SKM-1 (cell line): ENCODE data around the gene MCCD1.

ENCODE experiments used
- DNase-seq: peaks from one replicate; lab custom pipeline; 2025; ENCODE audit not compliant: unreplicated experiment; lab: John Stamatoyannopoulos, UW

MCCD1 gene

DNA sequence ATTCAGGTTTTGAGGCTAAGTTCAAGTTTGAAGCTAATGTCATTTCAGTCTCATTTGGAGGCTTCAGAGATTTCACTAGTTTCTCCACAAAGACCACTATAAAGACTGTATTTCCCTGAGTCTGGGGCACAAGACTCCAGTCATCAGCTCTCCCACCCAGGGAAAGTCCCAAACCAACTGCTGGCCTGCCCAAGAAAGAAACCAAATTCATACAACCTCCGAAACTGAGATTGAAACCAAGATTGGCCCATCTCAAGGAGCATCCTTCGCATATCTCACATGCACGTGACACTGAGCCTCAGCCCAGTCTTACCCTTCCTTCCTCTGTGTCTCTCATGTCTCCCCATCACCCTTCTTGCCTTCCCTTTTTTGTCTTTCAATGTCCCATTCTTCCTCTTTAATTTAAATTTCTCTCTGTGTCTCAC is 39.8 kb downstream of the MCCD1 start:
- DNase-seq, result no peak

DNA sequence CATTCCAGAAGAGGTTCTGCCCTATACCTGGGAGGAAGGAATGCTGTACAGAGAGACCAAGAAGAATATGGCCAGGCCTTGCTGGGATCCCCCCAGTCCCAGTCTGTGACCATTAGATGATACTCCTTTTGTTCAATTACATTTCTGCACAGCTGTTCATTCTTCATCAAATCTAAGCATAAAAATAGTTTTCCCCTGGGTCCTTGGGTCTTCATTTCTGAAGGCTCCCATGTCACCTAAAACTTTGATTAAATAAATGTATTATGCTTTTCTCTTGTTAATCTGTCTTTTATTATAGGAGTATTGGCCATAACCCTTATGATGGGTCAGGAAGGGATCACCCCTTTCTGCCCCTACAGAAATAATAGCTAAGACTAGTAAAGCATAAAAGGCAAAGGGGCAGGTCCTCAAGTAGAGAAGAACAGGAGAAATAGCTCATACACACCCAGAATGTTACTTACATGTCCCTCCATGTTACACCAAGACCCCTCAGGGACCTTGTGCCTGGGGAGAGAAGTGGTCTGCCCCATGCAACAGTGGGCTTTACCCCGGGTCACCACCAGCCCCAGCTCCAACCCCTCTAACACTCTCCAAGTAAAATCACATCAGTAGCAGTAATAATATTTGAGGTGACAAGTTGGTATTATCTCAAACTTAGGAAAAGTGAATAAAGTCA is 41.2 kb downstream of the MCCD1 start:
- DNase-seq, result no peak

DNA sequence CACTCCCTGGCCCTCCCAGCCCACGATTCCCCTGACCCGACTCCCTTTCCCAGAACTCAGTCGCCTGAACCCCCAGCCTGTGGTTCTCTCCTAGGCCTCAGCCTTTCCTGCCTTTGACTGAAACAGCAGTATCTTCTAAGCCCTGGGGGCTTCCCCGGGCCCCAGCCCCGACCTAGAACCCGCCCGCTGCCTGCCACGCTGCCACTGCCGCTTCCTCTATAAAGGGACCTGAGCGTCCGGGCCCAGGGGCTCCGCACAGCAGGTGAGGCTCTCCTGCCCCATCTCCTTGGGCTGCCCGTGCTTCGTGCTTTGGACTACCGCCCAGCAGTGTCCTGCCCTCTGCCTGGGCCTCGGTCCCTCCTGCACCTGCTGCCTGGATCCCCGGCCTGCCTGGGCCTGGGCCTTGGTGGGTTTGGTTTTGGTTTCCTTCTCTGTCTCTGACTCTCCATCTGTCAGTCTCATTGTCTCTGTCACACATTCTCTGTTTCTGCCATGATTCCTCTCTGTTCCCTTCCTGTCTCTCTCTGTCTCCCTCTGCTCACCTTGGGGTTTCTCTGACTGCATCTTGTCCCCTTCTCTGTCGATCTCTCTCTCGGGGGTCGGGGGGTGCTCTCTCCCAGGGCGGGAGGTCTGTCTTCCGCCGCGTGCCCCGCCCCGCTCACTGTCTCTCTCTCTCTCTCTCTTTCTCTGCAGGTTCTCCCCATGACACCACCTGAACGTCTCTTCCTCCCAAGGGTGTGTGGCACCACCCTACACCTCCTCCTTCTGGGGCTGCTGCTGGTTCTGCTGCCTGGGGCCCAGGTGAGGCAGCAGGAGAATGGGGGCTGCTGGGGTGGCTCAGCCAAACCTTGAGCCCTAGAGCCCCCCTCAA is 43.5 kb downstream of the MCCD1 start, which contains the start of gene LTA:
TSS of gene LTA (plus strand) at position 249 of the 871 bp plus-strand sequence. CDS start at position 703, 454 bp downstream.
- no peak for DNase-seq

DNA sequence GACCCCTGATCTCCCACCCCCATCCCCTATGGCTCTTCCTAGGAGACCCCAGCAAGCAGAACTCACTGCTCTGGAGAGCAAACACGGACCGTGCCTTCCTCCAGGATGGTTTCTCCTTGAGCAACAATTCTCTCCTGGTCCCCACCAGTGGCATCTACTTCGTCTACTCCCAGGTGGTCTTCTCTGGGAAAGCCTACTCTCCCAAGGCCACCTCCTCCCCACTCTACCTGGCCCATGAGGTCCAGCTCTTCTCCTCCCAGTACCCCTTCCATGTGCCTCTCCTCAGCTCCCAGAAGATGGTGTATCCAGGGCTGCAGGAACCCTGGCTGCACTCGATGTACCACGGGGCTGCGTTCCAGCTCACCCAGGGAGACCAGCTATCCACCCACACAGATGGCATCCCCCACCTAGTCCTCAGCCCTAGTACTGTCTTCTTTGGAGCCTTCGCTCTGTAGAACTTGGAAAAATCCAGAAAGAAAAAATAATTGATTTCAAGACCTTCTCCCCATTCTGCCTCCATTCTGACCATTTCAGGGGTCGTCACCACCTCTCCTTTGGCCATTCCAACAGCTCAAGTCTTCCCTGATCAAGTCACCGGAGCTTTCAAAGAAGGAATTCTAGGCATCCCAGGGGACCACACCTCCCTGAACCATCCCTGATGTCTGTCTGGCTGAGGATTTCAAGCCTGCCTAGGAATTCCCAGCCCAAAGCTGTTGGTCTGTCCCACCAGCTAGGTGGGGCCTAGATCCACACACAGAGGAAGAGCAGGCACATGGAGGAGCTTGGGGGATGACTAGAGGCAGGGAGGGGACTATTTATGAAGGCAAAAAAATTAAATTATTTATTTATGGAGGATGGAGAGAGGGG is 44.7 kb downstream of the MCCD1 start:
- DNase-seq, result no peak

DNA sequence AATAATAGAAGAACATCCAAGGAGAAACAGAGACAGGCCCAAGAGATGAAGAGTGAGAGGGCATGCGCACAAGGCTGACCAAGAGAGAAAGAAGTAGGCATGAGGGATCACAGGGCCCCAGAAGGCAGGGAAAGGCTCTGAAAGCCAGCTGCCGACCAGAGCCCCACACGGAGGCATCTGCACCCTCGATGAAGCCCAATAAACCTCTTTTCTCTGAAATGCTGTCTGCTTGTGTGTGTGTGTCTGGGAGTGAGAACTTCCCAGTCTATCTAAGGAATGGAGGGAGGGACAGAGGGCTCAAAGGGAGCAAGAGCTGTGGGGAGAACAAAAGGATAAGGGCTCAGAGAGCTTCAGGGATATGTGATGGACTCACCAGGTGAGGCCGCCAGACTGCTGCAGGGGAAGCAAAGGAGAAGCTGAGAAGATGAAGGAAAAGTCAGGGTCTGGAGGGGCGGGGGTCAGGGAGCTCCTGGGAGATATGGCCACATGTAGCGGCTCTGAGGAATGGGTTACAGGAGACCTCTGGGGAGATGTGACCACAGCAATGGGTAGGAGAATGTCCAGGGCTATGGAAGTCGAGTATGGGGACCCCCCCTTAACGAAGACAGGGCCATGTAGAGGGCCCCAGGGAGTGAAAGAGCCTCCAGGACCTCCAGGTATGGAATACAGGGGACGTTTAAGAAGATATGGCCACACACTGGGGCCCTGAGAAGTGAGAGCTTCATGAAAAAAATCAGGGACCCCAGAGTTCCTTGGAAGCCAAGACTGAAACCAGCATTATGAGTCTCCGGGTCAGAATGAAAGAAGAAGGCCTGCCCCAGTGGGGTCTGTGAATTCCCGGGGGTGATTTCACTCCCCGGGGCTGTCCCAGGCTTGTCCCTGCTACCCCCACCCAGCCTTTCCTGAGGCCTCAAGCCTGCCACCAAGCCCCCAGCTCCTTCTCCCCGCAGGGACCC is 45.6 kb downstream of the MCCD1 start:
- DNase-seq, result no peak

DNA sequence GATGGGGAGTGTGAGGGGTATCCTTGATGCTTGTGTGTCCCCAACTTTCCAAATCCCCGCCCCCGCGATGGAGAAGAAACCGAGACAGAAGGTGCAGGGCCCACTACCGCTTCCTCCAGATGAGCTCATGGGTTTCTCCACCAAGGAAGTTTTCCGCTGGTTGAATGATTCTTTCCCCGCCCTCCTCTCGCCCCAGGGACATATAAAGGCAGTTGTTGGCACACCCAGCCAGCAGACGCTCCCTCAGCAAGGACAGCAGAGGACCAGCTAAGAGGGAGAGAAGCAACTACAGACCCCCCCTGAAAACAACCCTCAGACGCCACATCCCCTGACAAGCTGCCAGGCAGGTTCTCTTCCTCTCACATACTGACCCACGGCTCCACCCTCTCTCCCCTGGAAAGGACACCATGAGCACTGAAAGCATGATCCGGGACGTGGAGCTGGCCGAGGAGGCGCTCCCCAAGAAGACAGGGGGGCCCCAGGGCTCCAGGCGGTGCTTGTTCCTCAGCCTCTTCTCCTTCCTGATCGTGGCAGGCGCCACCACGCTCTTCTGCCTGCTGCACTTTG is 46.7 kb downstream of the MCCD1 start, which contains the start of gene TNF:
TSS of gene TNF (plus strand) at position 231 of the 567 bp plus-strand sequence. CDS start at position 408, 177 bp downstream.
- DNase-seq, result no peak

DNA sequence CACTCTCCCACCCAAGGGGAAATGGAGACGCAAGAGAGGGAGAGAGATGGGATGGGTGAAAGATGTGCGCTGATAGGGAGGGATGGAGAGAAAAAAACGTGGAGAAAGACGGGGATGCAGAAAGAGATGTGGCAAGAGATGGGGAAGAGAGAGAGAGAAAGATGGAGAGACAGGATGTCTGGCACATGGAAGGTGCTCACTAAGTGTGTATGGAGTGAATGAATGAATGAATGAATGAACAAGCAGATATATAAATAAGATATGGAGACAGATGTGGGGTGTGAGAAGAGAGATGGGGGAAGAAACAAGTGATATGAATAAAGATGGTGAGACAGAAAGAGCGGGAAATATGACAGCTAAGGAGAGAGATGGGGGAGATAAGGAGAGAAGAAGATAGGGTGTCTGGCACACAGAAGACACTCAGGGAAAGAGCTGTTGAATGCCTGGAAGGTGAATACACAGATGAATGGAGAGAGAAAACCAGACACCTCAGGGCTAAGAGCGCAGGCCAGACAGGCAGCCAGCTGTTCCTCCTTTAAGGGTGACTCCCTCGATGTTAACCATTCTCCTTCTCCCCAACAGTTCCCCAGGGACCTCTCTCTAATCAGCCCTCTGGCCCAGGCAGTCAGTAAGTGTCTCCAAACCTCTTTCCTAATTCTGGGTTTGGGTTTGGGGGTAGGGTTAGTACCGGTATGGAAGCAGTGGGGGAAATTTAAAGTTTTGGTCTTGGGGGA is 47.4 kb downstream of the MCCD1 start:
- no peak for DNase-seq

DNA sequence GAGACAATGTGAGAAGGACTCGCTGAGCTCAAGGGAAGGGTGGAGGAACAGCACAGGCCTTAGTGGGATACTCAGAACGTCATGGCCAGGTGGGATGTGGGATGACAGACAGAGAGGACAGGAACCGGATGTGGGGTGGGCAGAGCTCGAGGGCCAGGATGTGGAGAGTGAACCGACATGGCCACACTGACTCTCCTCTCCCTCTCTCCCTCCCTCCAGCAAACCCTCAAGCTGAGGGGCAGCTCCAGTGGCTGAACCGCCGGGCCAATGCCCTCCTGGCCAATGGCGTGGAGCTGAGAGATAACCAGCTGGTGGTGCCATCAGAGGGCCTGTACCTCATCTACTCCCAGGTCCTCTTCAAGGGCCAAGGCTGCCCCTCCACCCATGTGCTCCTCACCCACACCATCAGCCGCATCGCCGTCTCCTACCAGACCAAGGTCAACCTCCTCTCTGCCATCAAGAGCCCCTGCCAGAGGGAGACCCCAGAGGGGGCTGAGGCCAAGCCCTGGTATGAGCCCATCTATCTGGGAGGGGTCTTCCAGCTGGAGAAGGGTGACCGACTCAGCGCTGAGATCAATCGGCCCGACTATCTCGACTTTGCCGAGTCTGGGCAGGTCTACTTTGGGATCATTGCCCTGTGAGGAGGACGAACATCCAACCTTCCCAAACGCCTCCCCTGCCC is 48.3 kb downstream of the MCCD1 start:
- DNase-seq, result no peak

DNA sequence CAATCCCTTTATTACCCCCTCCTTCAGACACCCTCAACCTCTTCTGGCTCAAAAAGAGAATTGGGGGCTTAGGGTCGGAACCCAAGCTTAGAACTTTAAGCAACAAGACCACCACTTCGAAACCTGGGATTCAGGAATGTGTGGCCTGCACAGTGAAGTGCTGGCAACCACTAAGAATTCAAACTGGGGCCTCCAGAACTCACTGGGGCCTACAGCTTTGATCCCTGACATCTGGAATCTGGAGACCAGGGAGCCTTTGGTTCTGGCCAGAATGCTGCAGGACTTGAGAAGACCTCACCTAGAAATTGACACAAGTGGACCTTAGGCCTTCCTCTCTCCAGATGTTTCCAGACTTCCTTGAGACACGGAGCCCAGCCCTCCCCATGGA is 48.8 kb downstream of the MCCD1 start:
- no peak for DNase-seq

DNA sequence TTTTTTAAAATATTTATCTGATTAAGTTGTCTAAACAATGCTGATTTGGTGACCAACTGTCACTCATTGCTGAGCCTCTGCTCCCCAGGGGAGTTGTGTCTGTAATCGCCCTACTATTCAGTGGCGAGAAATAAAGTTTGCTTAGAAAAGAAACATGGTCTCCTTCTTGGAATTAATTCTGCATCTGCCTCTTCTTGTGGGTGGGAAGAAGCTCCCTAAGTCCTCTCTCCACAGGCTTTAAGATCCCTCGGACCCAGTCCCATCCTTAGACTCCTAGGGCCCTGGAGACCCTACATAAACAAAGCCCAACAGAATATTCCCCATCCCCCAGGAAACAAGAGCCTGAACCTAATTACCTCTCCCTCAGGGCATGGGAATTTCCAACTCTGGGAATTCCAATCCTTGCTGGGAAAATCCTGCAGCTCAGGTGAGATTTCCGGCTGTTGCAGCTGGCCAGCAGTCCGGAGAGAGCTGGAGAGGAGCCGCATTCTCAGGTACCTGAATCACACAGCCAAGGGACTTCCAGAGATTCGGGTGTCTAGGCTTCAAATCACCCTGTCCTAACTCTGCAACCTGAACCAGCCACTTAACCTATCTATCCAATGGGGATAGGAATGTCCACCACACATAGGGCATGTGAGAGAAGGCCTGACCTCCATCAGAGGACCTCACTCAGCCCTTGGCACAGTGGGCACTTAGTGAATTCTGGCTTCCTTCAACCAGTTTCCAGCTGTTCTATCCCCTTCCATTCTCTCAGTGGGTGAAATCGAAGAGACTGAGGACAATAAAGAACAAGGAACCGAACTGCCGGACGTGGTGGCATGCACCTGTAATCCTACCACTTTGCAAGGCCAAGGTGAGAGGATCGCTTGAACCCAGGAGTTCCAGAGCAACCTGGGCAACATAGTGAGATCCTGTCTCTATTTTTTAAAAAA is 49.7 kb downstream of the MCCD1 start:
- DNase-seq, result no peak

DNA sequence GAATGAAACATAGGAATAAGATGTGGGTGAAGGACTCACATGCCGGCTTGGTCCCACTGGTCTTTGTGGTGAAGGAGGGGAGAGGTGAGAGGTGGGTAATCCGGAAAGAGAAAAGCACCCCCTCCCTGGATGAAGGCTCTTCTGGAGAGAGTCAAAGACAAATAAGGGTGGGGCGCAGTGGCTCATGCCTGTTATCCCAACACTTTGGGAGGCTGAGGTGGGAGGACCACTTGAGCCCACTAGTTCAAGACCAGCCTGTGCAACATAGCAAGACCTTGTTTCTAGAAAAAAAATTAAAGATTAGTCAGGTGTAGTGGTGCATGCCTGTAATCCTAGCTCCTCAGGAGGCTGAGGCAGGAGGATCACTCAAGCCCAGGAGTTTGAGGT is 50.4 kb downstream of the MCCD1 start:
- no peak for DNase-seq
